K562 (cell line): ENCODE measurements around the gene NIPBL. TPM values are rescaled to one million over a fixed set of nuclear protein-coding genes. Genes with fewer than 3 reads are reported as not detected.

Experiments used
- AFF4 ChIP-seq: sonication (generic); formaldehyde crosslinking; IDR thresholded peaks from 2 replicates; pipeline ENCODE4 v1.8.0; 2023; ENCODE audit warnings: mild to moderate bottlenecking, missing genetic modification reagents
- CREM ChIP-seq: IDR thresholded peaks from 2 replicates; pipeline ENCODE4 v1.6.1; 2014; ENCODE audit warnings: antibody characterized with exemption, low read depth
- EGR1 ChIP-seq: fragments of 450-650 bp; conservative IDR thresholded peaks from 2 replicates; pipeline ENCODE4 v1.6.1; 2017; ENCODE audit warnings: mild to moderate bottlenecking
- GTF3C2 ChIP-seq: IDR thresholded peaks from 3 replicates; pipeline ENCODE4 v1.6.1; 2011; ENCODE audit warnings: borderline replicate concordance, mild to moderate bottlenecking, moderate library complexity; ENCODE audit not compliant: insufficient read length; ENCODE audit errors: extremely low read depth
- NR0B1 ChIP-seq: fragments of 450-650 bp; IDR thresholded peaks from one replicate; pipeline ENCODE4 v1.6.1; 2018; ENCODE audit warnings: mild to moderate bottlenecking, moderate library complexity; ENCODE audit not compliant: partially characterized antibody
- POLR3A ChIP-seq: IDR thresholded peaks from 2 replicates; pipeline ENCODE4 v1.6.1; 2011; ENCODE audit warnings: borderline replicate concordance, mild to moderate bottlenecking, moderate library complexity; ENCODE audit not compliant: insufficient read length, insufficient read depth; ENCODE audit errors: extremely low read depth
- SRSF7 ChIP-seq: fragments of 200-400 bp; formaldehyde crosslinking; optimal IDR thresholded peaks from 2 replicates; pipeline ENCODE3; 2017; ENCODE audit warnings: mild to moderate bottlenecking, low read depth, low read length
- TSC22D4 ChIP-seq: fragments of 450-650 bp; IDR thresholded peaks from 2 replicates; pipeline ENCODE4 v1.6.1; 2016; ENCODE audit warnings: missing genetic modification characterization, missing biosample characterization, control low read depth
- ZBTB1 ChIP-seq: sonication (generic); formaldehyde crosslinking; IDR thresholded peaks from 2 replicates; pipeline ENCODE4 v1.8.1; 2023; ENCODE audit warnings: missing genetic modification reagents, low read depth, mild to moderate bottlenecking, borderline replicate concordance
- ZNF584 ChIP-seq: fragments of 200-800 bp; sonication (Bioruptor generic); IDR thresholded peaks from 2 replicates; pipeline ENCODE4 v1.6.1; 2016; ENCODE audit warnings: low read depth, mild to moderate bottlenecking, missing genetic modification characterization, missing compliant biosample characterization
- polyA plus RNA-seq, 8 experiments: library from polyadenylated mRNA; depleted of rRNA in 4 of 8; stranded (reverse) in 5 of 8; unstranded in 3 of 8; fragments of >200 nt; fragmentation: Nextera tagmentation in 2 of 8; fragmentation: Illumina TruSeq in 1 of 8; extraction: Ambion mirVana in 2 of 8; extraction: Trizol in 1 of 8; gene quantifications; 2 replicates each; pipeline versions ENCODE4 v1.2.1 to v1.2.3, GENCODE V29; 2011 to 2014; ENCODE audit warnings: inconsistent platforms in 1 of 8, missing spikeins in 1 of 8
- total RNA-seq, 7 experiments: library from RNA; depleted of rRNA in 6 of 7; stranded (reverse); fragments of >200 nt in 6 of 7; fragmentation: Illumina TruSeq in 2 of 7; extraction: Trizol in 2 of 7; gene quantifications; 2 replicates each; pipeline versions ENCODE4 v1.2.1 to v1.2.3, GENCODE V29; 2011 to 2021; ENCODE audit warnings: low replicate concordance in 1 of 7
- TF ChIP-seq, protein P1 (sequence below): fragments of 450-650 bp; formaldehyde crosslinking; IDR thresholded peaks from 2 replicates; pipeline ENCODE4 v1.4.0; 2020; ENCODE audit warnings: mild to moderate bottlenecking, moderate library complexity
- TF ChIP-seq, protein P2 (sequence below), 2 experiments: fragments of 450-650 bp; IDR thresholded peaks; 2 replicates each; pipeline ENCODE4 v1.6.1; 2016
- TF ChIP-seq, protein P3 (sequence below), 2 experiments: fragments of 450-650 bp; conservative IDR thresholded peaks; 2 replicates each; pipeline ENCODE4 v1.6.1; 2017; ENCODE audit warnings: mild to moderate bottlenecking in 2 of 2, moderate library complexity in 2 of 2

The NIPBL gene
- total and polyA plus RNA-seq, 9 of the 15 experiments (the other 6 are each of a cell fraction or from before 2014, with no cell fraction given), result 12.9 to 56.7 (median 38.9) TPM

DNA sequence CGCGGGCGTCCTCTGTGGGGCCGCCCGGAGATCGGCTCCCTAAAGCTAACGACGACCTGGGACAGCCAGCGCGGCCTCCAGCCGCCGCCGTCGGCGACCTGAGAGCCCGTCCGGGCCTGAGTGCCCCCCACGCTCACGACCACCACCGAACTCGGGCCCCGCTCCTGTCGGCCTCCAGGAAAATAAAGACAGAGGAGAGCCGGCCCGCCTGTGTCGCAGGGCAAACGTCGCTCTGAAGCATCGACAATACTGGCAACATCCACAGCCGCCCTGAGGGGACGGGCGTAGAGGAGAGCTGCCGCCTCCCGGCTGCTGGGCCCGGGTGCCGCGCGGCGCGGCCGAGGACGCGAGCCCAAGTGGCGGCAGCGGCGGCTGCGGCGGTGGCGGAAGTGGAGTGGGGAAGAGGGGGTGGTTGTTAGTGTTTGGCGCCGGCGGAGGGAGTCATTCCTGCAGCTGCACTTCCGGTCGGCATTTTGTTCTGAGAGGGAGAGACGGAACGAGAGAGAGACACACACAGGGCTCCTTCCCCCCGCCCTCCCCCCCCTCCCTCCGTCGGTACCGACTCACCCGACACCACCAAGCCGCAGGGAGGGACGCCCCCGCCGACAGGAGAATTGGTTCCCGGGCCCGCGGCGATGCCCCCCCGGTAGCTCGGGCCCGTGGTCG lies at the start of gene NIPBL (continued):
- TF ChIP-seq, protein P1, sequence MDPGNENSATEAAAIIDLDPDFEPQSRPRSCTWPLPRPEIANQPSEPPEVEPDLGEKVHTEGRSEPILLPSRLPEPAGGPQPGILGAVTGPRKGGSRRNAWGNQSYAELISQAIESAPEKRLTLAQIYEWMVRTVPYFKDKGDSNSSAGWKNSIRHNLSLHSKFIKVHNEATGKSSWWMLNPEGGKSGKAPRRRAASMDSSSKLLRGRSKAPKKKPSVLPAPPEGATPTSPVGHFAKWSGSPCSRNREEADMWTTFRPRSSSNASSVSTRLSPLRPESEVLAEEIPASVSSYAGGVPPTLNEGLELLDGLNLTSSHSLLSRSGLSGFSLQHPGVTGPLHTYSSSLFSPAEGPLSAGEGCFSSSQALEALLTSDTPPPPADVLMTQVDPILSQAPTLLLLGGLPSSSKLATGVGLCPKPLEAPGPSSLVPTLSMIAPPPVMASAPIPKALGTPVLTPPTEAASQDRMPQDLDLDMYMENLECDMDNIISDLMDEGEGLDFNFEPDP (CRISPR knock-in tag), result no peak
- no peak for TF ChIP-seq TSC22D4 (tag)
- peak; percentile 88 for TF ChIP-seq CREM
- TF ChIP-seq, protein P2, sequence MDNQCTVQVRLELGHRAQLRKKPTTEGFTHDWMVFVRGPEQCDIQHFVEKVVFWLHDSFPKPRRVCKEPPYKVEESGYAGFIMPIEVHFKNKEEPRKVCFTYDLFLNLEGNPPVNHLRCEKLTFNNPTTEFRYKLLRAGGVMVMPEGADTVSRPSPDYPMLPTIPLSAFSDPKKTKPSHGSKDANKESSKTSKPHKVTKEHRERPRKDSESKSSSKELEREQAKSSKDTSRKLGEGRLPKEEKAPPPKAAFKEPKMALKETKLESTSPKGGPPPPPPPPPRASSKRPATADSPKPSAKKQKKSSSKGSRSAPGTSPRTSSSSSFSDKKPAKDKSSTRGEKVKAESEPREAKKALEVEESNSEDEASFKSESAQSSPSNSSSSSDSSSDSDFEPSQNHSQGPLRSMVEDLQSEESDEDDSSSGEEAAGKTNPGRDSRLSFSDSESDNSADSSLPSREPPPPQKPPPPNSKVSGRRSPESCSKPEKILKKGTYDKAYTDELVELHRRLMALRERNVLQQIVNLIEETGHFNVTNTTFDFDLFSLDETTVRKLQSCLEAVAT (IDR thresholded peaks at IDR 0.05), result 0 out of 4 replicates have a peak, but pooled peaks of 1 of the 2 experiments have one; percentile 41
- TF ChIP-seq, protein P3, sequence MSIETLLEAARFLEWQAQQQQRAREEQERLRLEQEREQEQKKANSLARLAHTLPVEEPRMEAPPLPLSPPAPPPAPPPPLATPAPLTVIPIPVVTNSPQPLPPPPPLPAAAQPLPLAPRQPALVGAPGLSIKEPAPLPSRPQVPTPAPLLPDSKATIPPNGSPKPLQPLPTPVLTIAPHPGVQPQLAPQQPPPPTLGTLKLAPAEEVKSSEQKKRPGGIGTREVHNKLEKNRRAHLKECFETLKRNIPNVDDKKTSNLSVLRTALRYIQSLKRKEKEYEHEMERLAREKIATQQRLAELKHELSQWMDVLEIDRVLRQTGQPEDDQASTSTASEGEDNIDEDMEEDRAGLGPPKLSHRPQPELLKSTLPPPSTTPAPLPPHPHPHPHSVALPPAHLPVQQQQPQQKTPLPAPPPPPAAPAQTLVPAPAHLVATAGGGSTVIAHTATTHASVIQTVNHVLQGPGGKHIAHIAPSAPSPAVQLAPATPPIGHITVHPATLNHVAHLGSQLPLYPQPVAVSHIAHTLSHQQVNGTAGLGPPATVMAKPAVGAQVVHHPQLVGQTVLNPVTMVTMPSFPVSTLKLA (conservative IDR thresholded peaks at IDR 0.05), result peak in 1 of 2 experiments; percentile 6; a peak in 1 of 4 replicates
- TF ChIP-seq POLR3A, result no peak
- no peak for TF ChIP-seq ZNF584 (CRISPR knock-in tag)
- TF ChIP-seq AFF4 (CRISPR knock-in tag), result no peak; the same call in 1 of the 2 replicates
- TF ChIP-seq GTF3C2, result no peak
- no peak for TF ChIP-seq SRSF7
- no peak for TF ChIP-seq ZBTB1 (CRISPR knock-in tag)
- TF ChIP-seq NR0B1, result no peak
- no peak for TF ChIP-seq EGR1
